OCI-LY3 (cell line): ENCODE measurements around the gene CEP131.

ENCODE experiments used
- H2AFZ ChIP-seq: fragments of 200-600, 300-600 bp; shearing (Covaris generic); 2 replicates; pipeline ENCODE4 v1.6.0; 2014; ENCODE audit warnings: antibody characterized with exemption, low read depth, low read length
- H3K27ac ChIP-seq: fragments of 200-600, 300-600 bp; sonication (generic); 2 replicates; pipeline ENCODE4 v1.5.1; 2014; ENCODE audit warnings: mild to moderate bottlenecking, low read length, moderate library complexity, mixed read lengths
- H3K27me3 ChIP-seq: fragments of 200-600, 300-600 bp; sonication (generic); 2 replicates; pipeline ENCODE4 v1.6.1; 2014; ENCODE audit warnings: low read depth, low read length, mixed read lengths
- H3K36me3 ChIP-seq: fragments of 200-600, 300-600 bp; sonication (generic); replicated peaks from 2 replicates; pipeline ENCODE3; 2014; ENCODE audit warnings: low read depth, low read length, mixed read lengths
- H3K4me1 ChIP-seq: fragments of 300-600, 200-600 bp; sonication (generic); 2 replicates; pipeline ENCODE4 v1.6.1; 2014; ENCODE audit warnings: low read length, mixed read lengths
- H3K4me2 ChIP-seq: fragments of 200-600, 300-600 bp; sonication (generic); 2 replicates; pipeline ENCODE4 v1.6.1; 2014; ENCODE audit warnings: low read length, mixed read lengths
- H3K4me3 ChIP-seq: fragments of 300-600, 200-600 bp; sonication (generic); 2 replicates; pipeline ENCODE4 v1.5.1; 2014; ENCODE audit warnings: antibody characterized with exemption, mild to moderate bottlenecking, low read length, moderate library complexity
- H3K79me2 ChIP-seq: fragments of 300-600, 200-600 bp; shearing (Covaris generic); 2 replicates; pipeline ENCODE4 v1.6.1; 2014; ENCODE audit warnings: mild to moderate bottlenecking, low read length, mixed read lengths
- H3K9ac ChIP-seq: fragments of 300-600, 200-600 bp; shearing (Covaris generic); 2 replicates; pipeline ENCODE4 v1.6.0; 2014; ENCODE audit warnings: mild to moderate bottlenecking, low read length, moderate library complexity
- H3K9me3 ChIP-seq: fragments of 200-600, 300-600 bp; shearing (Covaris generic); 2 replicates; pipeline ENCODE4 v1.6.1; 2014; ENCODE audit warnings: low read length, mixed read lengths; ENCODE audit not compliant: insufficient read depth
- H4K20me1 ChIP-seq: fragments of 200-600, 300-600 bp; sonication (generic); 2 replicates; pipeline ENCODE4 v1.6.1; 2016; ENCODE audit warnings: low read length, mixed read lengths; ENCODE audit not compliant: insufficient read depth
- EZH2phosphoT487 ChIP-seq: fragments of 200-600 bp; shearing (Covaris generic); IDR thresholded peaks from 2 replicates; pipeline ENCODE4 v1.6.1; 2018; ENCODE audit warnings: antibody characterized with exemption, mixed run types, low read depth
- TF ChIP-seq, protein P1 (sequence below): fragments of 200-600, 300-600 bp; sonication (generic); IDR thresholded peaks from 2 replicates; pipeline ENCODE4 v1.5.1; 2014; ENCODE audit warnings: antibody characterized with exemption, low read length, low read depth

CEP131 gene

DNA sequence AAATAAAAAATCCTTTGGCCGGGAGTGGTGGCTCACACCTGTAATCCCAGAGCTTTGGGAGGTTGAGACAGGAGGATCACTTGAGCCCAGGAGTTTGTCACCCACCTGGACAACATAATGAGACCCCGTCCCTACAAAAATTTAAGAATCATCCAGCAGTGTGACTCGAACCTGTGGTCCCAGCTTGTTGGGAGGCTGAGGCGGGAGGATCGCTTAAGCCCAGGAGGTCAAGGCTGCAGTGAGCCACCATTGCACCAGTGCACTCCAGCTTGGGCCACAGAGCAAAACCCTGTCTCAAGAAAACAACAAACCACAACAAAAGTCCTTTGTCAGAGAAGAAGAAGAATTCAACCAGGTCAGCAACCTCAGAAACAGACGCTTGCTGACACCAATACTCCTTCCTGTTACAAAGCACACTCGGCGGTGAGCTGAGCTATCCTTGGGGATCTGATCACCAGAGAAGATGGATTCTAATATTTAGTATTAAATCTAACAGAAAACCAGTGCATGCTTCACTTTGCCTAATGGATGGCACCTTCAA lies 70.4 kb downstream of the CEP131 start:
- H3K36me3 ChIP-seq: no peaks in the 10 kb centered on the region
- TF ChIP-seq EZH2phosphoT487: no peak
- TF ChIP-seq, protein P1, sequence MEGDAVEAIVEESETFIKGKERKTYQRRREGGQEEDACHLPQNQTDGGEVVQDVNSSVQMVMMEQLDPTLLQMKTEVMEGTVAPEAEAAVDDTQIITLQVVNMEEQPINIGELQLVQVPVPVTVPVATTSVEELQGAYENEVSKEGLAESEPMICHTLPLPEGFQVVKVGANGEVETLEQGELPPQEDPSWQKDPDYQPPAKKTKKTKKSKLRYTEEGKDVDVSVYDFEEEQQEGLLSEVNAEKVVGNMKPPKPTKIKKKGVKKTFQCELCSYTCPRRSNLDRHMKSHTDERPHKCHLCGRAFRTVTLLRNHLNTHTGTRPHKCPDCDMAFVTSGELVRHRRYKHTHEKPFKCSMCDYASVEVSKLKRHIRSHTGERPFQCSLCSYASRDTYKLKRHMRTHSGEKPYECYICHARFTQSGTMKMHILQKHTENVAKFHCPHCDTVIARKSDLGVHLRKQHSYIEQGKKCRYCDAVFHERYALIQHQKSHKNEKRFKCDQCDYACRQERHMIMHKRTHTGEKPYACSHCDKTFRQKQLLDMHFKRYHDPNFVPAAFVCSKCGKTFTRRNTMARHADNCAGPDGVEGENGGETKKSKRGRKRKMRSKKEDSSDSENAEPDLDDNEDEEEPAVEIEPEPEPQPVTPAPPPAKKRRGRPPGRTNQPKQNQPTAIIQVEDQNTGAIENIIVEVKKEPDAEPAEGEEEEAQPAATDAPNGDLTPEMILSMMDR: no peak
- H3K4me2 ChIP-seq: no peak overlapping the region
- no peak overlapping the region for H3K9ac ChIP-seq
- H3K9me3 ChIP-seq: no peaks in the 10 kb centered on the region
- H4K20me1 ChIP-seq: no peaks in the 10 kb centered on the region
- no peak overlapping the region for H2AFZ ChIP-seq
- peaks cover 12% of the 10 kb centered on the region for H3K27me3 ChIP-seq
- no peak overlapping the region for H3K27ac ChIP-seq
- H3K4me1 ChIP-seq: no peaks in the 10 kb centered on the region
- H3K79me2 ChIP-seq: no peaks in the 10 kb centered on the region
- H3K4me3 ChIP-seq: no peak overlapping the region

DNA sequence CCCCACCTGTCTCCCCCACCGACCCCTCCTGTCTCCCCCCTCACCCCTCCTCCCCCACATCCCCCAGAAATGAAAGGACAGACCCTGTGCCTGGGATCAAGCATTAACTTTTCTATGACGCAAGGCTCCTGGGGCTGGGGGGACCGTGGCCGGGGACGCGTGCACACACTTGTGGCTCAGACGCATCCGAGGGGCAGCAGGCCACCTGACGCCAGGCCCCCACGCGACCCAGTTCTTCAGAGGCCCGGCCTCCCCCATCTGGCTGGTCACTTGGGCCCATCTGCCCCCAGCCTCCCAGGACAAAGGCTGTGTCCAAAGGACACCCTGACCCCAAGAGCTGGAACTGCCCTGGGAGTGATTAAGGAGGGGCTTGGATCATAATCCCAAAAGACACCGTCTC lies 71.5 kb downstream of the CEP131 start:
- no peak overlapping the region for H3K9ac ChIP-seq
- TF ChIP-seq EZH2phosphoT487: no peak
- H3K27me3 ChIP-seq: peaks cover 12% of the 10 kb centered on the region
- no peaks in the 10 kb centered on the region for H3K9me3 ChIP-seq
- H3K27ac ChIP-seq: no peak overlapping the region
- H3K79me2 ChIP-seq: no peaks in the 10 kb centered on the region
- no peaks in the 10 kb centered on the region for H3K36me3 ChIP-seq
- H3K4me1 ChIP-seq: no peaks in the 10 kb centered on the region
- no peak overlapping the region for H2AFZ ChIP-seq
- no peak overlapping the region for H3K4me2 ChIP-seq
- H3K4me3 ChIP-seq: no peak overlapping the region
- no peaks in the 10 kb centered on the region for H4K20me1 ChIP-seq

DNA sequence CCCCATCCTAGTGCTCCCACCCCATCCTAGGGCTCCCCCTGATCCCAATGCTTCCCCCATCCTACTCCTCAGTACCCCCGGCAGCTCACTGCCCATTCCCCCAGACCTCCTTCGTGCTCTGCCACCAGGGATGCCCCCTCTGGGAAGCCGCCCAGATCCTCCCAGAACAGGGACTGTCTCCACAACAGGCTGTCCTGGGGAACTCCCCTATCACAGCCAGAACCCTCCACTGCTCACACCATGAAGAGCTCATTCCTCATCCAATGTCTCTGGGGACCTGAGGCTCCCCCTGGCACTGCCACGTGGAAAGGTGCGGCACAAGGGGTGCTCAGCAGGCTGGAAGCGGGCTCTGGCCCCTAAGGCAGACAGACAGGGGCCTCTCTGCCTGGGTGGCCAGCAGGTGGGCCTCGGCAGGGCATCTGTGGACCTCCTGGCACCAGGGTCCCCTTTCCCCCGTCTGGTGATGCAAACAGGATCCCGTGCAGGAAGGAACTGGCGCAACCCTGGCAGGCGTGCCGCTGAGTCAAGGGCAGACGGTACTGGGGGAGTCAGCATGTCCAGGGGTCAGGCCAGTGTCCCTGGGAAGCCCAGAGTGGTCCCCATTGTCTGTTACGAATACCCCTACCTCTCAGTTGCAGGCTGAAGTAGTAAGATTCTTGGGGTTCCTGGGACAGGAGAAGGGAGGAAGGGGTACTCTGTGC lies 72.2 kb downstream of the CEP131 start:
- Histone ChIP-seq H2AFZ (no peak overlapping the region), H3K9ac (no peak overlapping the region), H3K4me3 (no peak overlapping the region), H3K36me3 (no peaks in the 10 kb centered on the region), H3K79me2 (no peaks in the 10 kb centered on the region), H3K27me3 (peaks cover 12% of the 10 kb centered on the region), H4K20me1 (no peaks in the 10 kb centered on the region), H3K27ac (no peak overlapping the region), H3K4me2 (no peak overlapping the region), H3K9me3 (no peaks in the 10 kb centered on the region), H3K4me1 (no peaks in the 10 kb centered on the region)
- TF ChIP-seq, protein P1: no peak
- no peak for TF ChIP-seq EZH2phosphoT487

DNA sequence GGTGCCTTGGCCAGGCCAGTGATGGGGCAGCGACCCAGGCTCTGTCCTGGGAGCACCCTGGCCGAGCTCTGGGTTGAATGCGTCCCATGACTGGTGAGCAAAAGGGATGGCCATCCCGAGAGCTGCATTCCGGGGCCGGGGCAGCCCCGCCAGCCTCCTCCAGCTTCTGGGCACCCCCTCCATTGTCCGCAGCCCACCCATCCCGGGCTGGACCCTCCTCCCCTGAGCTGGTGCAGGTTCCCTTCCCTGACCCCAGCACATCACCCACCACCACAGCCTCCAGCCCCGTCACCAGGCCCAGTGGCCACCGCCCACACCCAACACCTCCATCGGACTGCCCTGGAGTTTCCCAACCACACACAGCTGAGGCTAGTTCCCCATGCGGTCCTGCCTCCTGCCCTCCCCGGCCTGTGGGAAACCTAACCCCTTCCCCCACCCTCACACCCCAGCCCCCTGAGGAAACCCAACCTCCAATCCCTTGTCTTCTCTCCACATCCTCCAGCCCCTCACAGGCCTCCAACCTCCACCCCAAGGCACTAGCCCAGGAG lies 73.7 kb downstream of the CEP131 start:
- Histone ChIP-seq H4K20me1 (no peaks in the 10 kb centered on the region), H3K36me3 (no peaks in the 10 kb centered on the region), H3K9ac (no peak overlapping the region), H2AFZ (no peak overlapping the region), H3K27me3 (peaks cover 13% of the 10 kb centered on the region), H3K4me2 (no peak overlapping the region), H3K4me3 (no peak overlapping the region), H3K79me2 (no peaks in the 10 kb centered on the region), H3K27ac (no peak overlapping the region), H3K4me1 (no peaks in the 10 kb centered on the region), H3K9me3 (no peaks in the 10 kb centered on the region)
- TF ChIP-seq, protein P1: no peak
- no peak for TF ChIP-seq EZH2phosphoT487
